ENCODE data around the gene HMGN3.

HMGN3 gene

GRCh38 chr6:79184086-79184485 is 50.4 kb downstream of the HMGN3 start:
- no peak for DNase-seq

GRCh38 chr6:79180052-79180451 is 54.4 kb downstream of the HMGN3 start:
- DNase-seq = no peak

- DNase-seq = no peak
Measured at GRCh38 chr6:79173378-79173777, 61.1 kb downstream of the HMGN3 start.

GRCh38 chr6:79170959-79171358 is 63.5 kb downstream of the HMGN3 start:
- no peak for DNase-seq

- no peak for DNase-seq
Measured at GRCh38 chr6:79170431-79170830, 64.1 kb downstream of the HMGN3 start.

GRCh38 chr6:79168695-79168980 is 65.8 kb downstream of the HMGN3 start:
- DNase-seq = no peak

- DNase-seq = no peak
Measured at GRCh38 chr6:79167931-79168694, 66.4 kb downstream of the HMGN3 start.

- no peak for DNase-seq
Measured at GRCh38 chr6:79159846-79160245, 74.6 kb downstream of the HMGN3 start.

- DNase-seq = no peak
Measured at GRCh38 chr6:79158856-79159516, 75.5 kb downstream of the HMGN3 start.

GRCh38 chr6:79157961-79158644 is 76.4 kb downstream of the HMGN3 start:
- DNase-seq = no peak

GRCh38 chr6:79152269-79152737 is 82.2 kb downstream of the HMGN3 start:
- DNase-seq = no peak
